ENCODE measurements around the gene MATCAP1. TPM values are rescaled to one million over a fixed set of nuclear protein-coding genes. Genes with fewer than 3 reads are reported as not detected.

MATCAP1 gene
- total RNA-seq, result 15.4 and 16.2 TPM in 2 replicates

DNA sequence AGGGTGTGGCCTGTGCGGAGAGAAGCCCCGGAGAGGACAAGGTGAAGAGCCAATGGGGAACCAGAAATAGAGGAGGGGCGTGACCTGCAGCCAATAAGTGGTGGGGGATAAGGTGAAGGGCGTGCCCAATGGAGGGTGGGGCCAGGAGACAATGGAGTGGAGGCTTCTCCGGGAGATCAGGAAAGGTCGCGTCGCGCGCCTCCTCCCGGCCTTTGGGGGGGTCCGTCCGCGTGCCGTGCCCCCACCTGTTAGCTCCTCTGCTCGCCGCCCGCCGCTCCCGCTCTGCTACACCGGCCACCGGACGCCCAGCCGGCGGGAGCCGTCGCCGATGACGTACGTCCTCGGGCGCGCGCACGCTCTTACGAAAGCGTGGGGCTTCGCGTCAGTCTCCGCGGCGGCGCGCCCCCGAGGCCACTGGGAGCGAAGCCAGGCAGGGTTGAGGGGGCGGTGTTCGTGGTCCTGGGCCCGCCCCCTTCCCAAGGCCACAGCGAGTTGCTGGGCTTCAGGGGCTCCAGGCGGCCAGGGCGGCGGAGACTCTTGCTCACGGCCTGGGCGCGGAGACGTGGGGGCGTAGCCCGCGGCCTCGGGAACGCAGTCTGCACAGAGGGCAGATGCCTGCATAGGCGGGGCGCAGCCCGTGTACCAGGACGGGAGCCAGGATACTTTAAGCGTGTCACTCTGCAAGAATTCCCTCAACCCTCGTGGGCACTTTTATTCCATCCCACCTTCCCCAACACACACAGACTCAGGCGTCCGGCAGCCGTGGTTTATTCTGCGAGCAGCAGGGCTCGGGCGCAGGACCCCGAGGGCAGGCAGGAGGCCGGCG is at the start of gene MATCAP1:
Gene MATCAP1 (minus strand): TSS at position 337 of the 826 bp plus-strand sequence. CDS start 3,353 bp downstream, outside the sequence.

DNA sequence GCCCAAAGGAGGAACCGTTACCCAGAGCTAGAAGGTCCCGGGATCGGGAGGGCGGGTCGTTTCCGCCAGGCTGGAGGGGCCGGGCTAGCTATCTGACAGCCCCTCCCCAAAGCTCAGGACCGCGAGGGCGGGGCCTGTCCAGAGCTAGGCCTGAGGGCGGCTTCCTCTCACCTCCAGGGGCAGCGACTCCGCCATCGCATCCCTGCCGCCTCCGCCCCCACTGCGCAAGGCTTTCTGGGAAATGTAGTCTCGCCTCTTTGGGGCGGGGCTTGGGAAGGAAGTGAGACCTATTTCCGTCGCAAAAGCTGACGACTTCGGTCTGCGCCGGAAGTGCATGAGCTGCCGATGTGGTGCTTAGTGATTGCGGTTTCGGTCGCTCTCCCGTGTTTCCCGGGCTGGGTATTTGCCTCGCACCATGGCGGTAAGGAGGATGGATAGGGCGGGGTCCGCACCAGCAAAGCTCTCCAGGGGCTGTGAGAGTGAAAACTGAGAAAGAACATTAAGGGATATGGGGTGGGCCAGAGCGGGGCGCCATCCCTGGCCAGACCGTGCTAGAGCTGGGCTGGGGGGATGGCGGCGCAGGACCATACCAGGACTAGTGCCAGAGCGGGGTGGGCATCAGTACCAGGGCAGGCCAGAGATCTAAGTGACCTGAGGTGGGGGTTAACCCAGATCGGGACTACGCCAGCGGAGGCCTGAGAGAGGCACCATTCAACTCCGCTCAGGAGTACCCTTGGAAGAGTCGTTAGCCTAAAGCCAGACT is 43.2 kb upstream of the MATCAP1 start, which contains the start of gene TMEM208:
Gene TMEM208 (plus strand): TSS at position 327 of the 763 bp plus-strand sequence. CDS start 89 bp downstream, at position 416.

DNA sequence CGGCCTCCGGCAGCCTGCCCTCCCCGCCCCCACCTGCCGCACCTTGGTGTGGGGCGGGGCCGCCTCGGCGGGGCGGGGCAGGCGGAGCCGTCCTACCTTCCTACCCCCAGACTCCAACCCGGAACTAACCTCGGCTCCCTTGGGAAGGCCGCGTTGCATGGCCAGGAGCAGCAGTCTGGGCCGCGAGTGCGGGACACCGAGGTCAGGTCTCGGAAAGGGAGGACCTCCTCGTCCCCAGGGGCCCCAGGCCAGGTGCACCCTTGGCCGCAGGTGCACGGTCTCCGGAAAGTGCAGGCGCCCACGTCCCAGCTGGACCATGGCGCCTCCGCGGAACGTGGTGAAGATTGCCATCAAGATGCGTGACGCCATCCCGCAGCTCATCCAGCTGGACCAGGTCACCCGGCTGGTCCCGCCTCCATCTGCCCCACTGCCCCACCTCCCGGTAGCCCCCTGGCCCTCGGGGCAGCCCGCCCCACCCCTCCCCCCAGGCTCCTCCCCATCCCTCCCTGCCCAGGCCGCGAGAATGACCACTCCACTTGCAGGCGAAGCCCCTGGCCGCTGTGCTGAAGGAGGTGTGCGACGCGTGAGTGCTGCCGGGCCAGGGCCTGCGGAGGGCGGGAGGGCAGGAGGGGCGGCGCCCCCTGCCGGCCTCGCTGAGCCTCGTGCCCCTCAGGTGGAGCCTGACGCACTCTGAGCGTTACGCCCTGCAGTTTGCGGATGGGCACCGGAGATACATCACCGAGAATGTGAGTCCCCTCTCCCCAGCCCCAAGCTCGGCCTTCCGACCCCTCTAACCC is 15.4 kb upstream of the MATCAP1 start, which contains the start of gene ELMO3:
Gene ELMO3 (plus strand): TSS at position 121 of the 797 bp plus-strand sequence. CDS start 196 bp downstream, at position 317.

DNA sequence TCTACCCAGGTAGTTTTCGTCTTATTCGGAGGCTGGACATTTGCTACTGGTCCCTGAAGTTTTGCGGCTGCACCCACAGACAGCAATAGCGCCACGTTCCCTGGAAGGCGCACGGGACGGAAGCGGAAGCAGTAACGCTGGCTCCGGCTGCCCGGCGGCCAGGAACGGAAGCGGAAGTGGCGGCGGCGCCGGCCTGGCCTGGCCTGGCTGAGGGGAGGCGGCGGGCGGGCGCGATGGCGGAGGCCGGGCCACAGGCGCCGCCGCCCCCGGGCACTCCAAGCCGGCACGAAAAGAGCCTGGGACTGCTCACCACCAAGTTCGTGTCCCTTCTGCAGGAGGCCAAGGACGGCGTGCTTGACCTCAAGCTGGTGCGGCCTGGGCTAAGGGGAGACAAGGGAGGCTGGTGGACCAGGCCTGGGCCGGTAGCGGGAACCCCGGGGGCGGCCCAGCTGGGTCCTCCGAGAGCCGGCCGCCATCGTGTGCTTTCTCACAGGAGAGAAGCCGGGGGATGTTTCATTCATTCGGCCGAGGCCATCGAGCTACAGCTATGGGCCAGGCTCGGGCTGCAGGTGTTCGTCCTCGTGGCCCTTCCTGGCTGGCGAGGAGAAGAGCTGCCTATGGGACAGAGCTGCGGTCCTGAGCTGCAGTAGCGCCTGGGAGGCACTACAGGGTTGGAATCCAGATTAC is 8.4 kb upstream of the MATCAP1 start, which contains the start of gene E2F4:
Gene E2F4 (plus strand): TSS at position 161 of the 687 bp plus-strand sequence. CDS start 73 bp downstream, at position 234.

DNA sequence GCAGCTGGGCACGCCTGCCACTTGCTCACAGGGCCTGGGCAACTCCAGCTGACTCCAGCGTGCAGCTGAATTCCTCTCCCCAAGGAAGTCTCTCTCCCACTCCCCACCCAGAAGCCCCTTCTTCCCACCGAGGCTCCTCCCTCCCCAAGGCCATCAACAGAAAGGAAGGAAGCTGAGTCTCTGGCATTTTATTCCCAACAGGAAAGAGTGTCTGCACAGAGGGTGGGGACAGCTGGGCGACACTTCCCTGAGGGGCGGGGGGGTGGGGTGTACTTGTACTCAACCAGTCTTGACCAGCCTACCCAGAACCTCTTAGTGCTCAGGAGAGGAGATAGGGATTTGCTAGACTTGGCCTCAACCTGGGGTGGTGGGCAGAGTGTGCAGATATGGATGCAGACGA is 6.3 kb upstream of the MATCAP1 start, which contains the start of gene EXOC3L1:
Gene EXOC3L1 (minus strand): TSS at position 96 of the 400 bp plus-strand sequence. CDS start 460 bp downstream, outside the sequence.

DNA sequence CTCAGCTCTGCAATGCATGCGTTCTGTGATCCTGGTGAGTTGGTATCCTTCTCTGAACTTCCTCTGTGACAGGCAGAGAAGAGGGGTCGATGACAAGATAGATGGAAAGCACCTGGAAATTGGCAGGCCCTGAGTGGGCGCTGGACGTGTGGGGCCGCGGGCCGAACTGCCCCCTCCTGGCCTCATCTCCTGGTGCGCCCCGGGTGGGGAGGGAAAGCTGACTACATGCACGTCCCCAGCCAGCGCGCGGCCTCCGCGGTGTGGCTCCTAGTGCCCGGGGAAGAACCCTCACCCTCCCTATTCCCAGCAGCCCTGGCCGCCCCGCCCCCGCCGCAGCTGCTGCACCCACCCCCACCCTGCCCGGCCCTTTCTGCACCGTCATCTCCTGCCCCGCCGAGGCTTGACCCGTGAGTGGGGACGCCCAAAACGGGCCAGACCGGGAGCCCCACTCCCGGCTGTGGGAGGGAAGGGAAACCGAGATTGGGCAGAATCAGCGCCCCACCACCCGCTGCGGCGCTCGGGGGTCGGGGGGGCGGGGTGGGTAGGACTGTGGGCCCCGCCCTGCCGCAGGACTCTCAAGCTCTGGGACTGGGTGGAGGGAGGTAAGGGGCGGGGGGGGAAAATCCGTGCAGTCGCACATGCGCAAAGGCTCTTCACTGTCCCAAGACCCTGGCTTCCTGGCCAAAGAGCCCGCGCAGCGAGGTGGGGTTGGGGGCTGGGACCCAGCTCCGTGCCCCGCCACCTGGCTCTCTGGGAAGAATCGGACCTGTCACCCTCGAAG is 13.4 kb downstream of the MATCAP1 start, which contains the start of gene NOL3:
Gene NOL3 (plus strand): TSS at position 371 of the 781 bp plus-strand sequence.

DNA sequence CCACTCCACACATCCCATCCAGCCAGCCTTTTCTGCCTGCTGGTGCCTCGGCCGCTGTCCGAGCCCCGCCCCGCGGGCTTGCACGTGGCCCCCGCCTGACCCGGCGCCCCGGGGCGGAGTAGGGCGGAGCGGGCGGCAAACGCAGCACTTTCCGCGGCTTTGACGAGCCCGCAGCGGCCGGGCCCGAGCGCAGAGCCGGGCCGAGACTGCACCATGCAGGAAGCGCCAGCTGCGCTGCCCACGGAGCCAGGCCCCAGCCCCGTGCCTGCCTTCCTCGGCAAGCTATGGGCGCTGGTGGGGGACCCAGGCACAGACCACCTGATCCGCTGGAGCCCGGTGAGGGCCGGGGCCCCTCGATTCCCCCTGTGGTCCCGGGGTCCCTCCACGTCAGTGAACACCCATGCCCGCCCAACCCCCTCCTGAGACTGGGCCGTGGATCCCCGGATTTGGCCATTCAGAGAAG is 19.1 kb downstream of the MATCAP1 start, which contains the start of gene HSF4:
Gene HSF4 (plus strand): TSS at position 147 of the 463 bp plus-strand sequence. CDS start 67 bp downstream, at position 214.

DNA sequence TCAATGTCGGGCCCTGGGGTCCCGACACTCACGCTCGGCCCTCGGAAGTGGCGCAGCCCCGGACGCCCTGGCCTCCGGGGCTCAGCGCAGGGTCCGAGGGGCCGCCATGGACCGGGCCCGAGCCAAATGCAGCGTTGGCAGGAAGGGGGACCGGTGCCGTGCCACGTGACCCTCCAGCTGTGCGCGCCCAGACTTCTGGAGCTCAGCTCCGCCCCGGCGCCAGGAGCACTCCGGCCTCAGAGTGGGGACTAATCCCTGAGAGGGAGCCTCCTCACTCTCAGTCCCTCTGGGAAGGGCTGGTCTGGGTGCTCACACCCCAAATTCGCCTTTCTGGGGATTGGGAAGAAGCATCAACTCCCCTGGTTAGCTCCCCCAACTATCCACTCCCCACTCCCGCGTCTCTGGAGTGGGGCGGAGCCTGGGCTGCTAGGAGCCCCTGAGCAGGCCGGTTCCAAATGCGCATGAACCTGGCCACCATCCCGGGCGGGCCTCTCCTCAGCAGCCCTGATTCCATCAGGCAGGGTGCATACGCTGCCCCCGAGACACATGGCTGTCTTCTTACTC is 32.8 kb downstream of the MATCAP1 start, which contains the start of gene B3GNT9:
Gene B3GNT9 (minus strand): TSS at position 166 of the 564 bp plus-strand sequence. CDS start 513 bp downstream, outside the sequence.

Small RNA genes lying within 50 kb of the gene (small RNA-seq; reads per million reads assigned to genes)
- 1.8 reads per million, percentile 44 among the genes with 10 or more reads in this experiment for gene MIR328

Other genes with a start within 250 kb of the MATCAP1 start
- 87.5 and 99.7 TPM in 2 replicates for gene CIAO2B, start 249.6 kb downstream of the MATCAP1 start, total RNA-seq
- gene CES2, start 248.4 kb downstream of the MATCAP1 start, total RNA-seq, result 24.3 and 26.5 TPM in 2 replicates
- gene CES3, start 222.7 kb downstream of the MATCAP1 start, total RNA-seq, result not detected in 2 replicates
- gene CES4A, start 195.4 kb downstream of the MATCAP1 start, total RNA-seq, result 0.93 and 1.6 TPM in 2 replicates
- gene CBFB, start 154.8 kb downstream of the MATCAP1 start, total RNA-seq, result 122 and 128 TPM in 2 replicates
- 14.6 and 19.1 TPM in 2 replicates for gene PHAF1, start 74.0 kb downstream of the MATCAP1 start, total RNA-seq
- gene B3GNT9, start 33.0 kb downstream of the MATCAP1 start, total RNA-seq, result 1.9 and 4.3 TPM in 2 replicates
- gene TRADD, start 24.1 kb downstream of the MATCAP1 start, total RNA-seq, result 10.8 and 11.6 TPM in 2 replicates
- gene FBXL8, start 24.0 kb downstream of the MATCAP1 start, total RNA-seq, result 3.5 and 6.2 TPM in 2 replicates
- 0.79 and 1.9 TPM in 2 replicates for gene HSF4, start 19.2 kb downstream of the MATCAP1 start, total RNA-seq
- gene NOL3, start 13.4 kb downstream of the MATCAP1 start, total RNA-seq, result 7.0 and 8.2 TPM in 2 replicates
- 3.3 and 4.0 TPM in 2 replicates for gene EXOC3L1, start 6.2 kb upstream of the MATCAP1 start, total RNA-seq
- gene E2F4, start 8.2 kb upstream of the MATCAP1 start, total RNA-seq, result 82.8 and 97.1 TPM in 2 replicates
- 0.79 and 0.93 TPM in 2 replicates for gene ELMO3, start 15.2 kb upstream of the MATCAP1 start, total RNA-seq
- gene TMEM208, start 43.2 kb upstream of the MATCAP1 start, total RNA-seq, result 19.6 and 22.7 TPM in 2 replicates
- gene FHOD1, start 63.5 kb upstream of the MATCAP1 start, total RNA-seq, result 37.4 and 38.3 TPM in 2 replicates
- gene SLC9A5, start 65.0 kb upstream of the MATCAP1 start, total RNA-seq, result 0.40 and 0.65 TPM in 2 replicates
- gene PLEKHG4, start 95.6 kb upstream of the MATCAP1 start, total RNA-seq, result 18.1 and 28.4 TPM in 2 replicates
- gene KCTD19, start 142.8 kb upstream of the MATCAP1 start, total RNA-seq, result 0.13 and 0.14 TPM in 2 replicates
- 0.13 and 0.86 TPM in 2 replicates for gene LRRC36, start 142.9 kb upstream of the MATCAP1 start, total RNA-seq
- 0.07 TPM in 1 of 2 replicates, not detected in the other for gene TPPP3, start 209.5 kb upstream of the MATCAP1 start, total RNA-seq
- gene ZDHHC1, start 232.5 kb upstream of the MATCAP1 start, total RNA-seq, result 4.0 and 6.3 TPM in 2 replicates
- gene HSD11B2, start 247.2 kb upstream of the MATCAP1 start, total RNA-seq, result 0.07 TPM in 1 of 2 replicates, not detected in the other

Measured in thoracic aorta endothelial cell (primary cell).